Activated CD4-positive, alpha-beta T cell treated with anti-CD3 and anti-CD28 coated beads for 24 hours (primary cell): Measurements from ENCODE around the gene KCNK2.

Source experiments
- DNase-seq, 2 donors: peaks; one replicate each; pipeline ENCODE4 v3.0.0-alpha.2; 2020; ENCODE audit warnings: low read depth in 2 of 2

KCNK2 gene, protein sequence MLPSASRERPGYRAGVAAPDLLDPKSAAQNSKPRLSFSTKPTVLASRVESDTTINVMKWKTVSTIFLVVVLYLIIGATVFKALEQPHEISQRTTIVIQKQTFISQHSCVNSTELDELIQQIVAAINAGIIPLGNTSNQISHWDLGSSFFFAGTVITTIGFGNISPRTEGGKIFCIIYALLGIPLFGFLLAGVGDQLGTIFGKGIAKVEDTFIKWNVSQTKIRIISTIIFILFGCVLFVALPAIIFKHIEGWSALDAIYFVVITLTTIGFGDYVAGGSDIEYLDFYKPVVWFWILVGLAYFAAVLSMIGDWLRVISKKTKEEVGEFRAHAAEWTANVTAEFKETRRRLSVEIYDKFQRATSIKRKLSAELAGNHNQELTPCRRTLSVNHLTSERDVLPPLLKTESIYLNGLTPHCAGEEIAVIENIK

DNA sequence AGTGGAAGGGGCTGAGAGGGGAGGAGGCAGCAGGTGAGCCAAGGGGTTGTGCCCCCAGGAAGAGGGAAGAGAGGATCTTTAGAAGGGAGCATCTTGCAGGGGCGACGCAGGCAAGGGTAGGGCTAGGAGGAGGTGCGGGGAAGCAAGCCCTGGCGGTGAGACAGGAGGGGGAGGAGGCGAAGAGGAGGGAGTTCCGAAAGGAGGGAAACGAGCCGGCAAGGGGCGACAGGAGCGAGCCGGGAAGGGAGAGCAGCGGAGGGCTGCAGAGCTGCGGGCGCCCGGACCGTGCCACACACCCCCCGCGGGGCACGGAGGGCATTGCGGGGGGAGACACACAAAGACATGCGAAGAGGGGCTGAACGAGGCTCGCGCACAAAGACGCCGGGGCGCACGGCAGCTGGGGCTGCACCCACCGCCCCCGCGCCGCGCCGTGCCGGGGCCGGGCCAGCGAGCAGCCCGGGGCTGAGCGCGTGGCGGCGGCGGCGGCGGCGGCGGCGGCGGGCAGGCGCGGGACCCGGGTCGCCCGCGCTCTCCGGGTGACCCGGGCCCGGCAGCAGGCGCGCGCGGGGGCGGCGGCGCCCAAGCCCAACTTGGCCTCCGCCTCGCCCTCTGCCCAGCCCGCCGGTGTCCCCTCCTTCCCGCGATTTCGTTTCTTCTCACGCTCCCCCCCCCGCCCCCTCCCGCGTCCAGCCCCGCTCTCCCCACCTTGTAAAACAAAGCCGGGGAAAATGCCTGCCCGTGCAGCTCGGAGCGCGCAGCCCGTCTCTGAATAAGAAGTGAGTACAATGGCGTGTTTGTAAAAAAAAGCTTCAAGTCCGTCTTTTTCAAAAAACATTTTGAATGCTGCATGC lies at the start of gene KCNK2:
Gene KCNK2, plus strand, starts transcription at position 206 of the 851 bp plus-strand sequence. CDS start 649 bp downstream, outside the sequence.
- DNase-seq = no peak

DNA sequence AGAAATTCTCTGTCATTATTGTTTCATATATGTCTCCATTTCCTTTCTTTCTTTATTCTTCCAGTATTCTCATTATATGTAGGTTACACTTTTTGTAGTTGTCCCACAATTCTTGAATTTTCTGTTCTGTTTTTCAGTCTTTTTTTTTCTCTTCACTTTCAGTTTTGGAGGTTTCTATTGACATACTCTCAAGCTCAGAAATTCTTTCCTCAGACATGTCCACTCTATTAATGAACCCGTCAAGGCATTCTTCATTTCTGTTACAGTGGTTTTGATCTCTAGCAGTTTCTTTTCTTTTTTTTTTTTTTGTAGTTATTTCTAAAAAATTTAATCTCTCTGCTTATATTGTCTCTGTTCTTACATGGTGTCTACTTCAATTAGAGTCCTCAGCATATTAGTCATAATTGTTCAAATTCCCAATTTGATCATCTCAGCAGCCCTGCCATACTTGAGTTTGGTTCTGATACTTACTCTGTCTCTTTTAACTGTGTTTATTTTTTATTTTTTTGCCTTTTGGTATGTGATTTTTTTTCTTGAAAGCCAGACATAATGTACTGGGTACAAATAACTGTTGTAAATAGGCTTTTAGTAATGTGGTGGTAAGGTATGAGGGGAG lies 49.5 kb upstream of the KCNK2 start:
- no peak for DNase-seq

DNA sequence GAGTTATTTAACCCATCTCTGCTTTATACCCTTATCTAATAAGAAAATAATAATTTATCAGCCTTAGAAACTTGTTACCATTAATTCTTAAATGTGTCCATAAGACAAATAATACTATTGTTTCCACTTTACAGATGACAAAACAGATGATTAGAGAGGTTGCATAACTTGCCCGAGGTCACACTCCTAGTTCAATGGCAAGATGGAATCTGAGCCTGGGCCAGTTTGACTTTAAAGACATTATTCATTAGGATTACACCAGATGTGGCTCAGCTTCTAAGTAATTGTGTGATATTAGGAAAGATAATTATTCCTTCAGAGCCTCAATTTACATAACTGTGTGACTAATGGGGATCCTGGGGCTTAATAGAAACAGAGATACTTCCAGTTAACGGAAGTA lies 42.3 kb upstream of the KCNK2 start:
- no peak for DNase-seq

GRCh38 chr1:215043401-215043800 lies 39.1 kb upstream of the KCNK2 start:
- no peak for DNase-seq

DNA sequence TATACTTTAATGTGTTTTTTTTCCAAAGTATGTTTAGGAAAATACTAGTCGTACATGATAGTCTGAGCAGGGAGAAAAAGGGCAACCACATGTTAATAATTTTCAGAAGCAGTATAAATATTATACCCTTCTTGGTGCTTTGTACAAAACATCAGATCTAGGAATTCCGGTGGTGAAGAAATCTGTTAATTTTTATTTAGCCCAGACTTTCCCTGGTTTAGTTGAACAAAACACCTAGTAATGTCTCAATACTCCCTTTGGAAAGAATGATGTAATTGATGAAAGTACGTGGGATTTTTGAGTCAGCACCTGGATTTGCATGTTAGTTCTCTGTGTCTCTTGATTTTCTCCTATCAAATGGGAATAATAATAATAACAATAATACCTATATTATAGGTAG lies 38.4 kb upstream of the KCNK2 start:
- no peak for DNase-seq

DNA sequence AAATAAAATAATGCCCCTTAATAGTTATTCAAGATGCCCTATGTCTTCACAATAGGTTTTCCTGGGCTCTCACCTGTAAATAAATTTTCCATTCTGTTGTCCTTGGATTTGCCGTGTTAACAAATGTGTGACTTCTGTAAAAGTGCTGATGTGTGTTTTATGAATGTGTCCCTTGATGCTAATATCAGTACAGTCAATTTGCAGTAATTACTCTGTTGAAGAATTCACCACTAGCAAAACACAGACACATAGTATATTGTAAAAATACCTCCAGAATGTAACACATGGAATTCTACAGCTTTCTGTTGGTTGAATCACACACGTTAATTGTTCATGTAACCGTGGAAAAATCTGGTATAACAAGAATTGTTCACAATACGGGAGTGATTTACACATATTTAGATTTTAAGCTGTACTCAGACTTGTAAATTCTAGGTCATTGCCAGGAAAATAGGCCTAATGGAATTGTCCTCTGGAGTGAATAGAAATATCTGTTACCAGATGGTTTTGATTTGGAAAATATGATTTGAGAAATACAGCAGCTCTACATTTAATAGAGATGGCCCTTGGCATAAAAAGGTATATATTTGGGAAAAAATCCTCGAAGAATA lies 36.7 kb upstream of the KCNK2 start:
- no peak for DNase-seq

- no peak for DNase-seq
Observed at GRCh38 chr1:215052256-215053015, 30.1 kb upstream of the KCNK2 start.

DNA sequence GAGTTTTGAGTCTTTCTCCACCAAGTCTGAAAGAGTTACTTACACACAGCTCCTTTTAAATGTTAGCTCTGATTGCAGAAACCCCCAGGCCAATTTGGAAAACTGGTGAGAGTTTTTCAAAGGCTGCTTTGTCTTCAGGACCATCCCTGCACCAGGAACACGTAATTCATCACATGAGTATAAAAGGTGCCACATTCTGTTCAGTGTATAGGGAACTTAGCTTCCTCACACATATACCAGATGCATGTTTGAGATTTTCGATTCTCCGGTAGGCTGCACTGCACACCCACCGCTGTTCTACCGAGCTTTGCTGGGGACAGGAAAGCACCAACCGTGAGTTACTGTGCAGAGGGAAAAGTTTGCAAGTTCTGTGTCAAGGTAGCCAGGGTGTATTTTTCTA lies 28.3 kb upstream of the KCNK2 start:
- no peak for DNase-seq

GRCh38 chr1:215055281-215055935 lies 27.1 kb upstream of the KCNK2 start:
- no peak for DNase-seq

- DNase-seq = no peak
Observed at GRCh38 chr1:215056584-215056983, 26.0 kb upstream of the KCNK2 start.

- DNase-seq = no peak
Observed at GRCh38 chr1:215059947-215060346, 22.6 kb upstream of the KCNK2 start.

DNA sequence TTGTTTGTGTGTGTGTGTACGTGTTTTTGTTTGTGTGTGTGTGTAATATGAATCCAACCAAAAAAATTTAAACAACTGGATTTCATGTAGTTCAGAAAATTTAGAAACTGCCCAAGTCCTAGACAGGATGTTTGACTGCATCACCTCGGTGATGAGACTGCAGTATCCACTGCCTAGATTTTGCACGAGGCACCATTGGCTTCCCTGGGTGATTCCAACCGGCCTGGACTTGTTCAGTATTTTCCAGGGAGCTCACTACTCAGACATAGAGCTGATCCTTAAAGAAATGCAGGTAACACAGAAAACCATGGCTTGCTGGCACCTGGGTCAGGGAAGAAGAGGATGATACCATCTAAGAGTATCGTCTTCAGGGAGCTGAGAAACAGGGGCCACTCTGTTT lies 18.2 kb upstream of the KCNK2 start:
- DNase-seq = no peak

GRCh38 chr1:215071078-215071477 lies 11.5 kb upstream of the KCNK2 start:
- DNase-seq = no peak

DNA sequence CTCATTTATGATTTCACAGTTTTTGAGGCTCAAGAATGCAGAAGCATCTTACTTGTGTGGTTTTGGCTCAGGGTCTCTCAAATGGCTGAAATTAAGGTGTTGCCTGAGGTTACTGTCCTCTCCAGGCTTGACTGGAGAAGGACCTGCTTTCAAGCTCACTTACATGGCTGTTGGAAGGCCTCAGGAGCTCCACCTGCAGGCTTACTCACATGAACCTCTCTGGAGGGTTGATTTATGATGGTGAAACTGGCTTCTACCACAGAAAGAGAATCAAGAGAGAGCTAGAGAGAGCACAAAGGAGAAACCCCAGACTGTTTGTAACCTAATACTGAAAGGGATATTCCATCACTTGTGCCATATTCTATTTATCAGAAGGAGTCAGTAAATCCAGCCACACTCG lies 6.2 kb upstream of the KCNK2 start:
- no peak for DNase-seq

DNA sequence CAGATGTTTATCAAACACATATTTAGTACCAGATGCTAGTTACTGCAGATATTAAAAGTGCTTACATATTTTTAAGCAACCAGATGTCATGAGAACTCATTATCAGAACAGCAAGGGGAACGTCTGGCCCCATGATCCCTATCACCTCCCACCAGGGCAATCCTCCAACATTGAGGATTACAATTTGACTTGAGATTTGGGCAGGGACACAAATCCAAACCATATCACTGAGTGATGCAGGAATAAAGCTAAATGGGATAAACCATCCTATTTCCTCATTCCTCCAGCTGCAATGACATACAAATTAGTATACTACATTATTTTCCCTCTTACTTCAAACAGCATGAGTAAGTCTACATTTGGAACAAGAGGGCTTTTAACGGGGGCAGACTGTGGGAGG lies 3.1 kb upstream of the KCNK2 start:
- DNase-seq = no peak

DNA sequence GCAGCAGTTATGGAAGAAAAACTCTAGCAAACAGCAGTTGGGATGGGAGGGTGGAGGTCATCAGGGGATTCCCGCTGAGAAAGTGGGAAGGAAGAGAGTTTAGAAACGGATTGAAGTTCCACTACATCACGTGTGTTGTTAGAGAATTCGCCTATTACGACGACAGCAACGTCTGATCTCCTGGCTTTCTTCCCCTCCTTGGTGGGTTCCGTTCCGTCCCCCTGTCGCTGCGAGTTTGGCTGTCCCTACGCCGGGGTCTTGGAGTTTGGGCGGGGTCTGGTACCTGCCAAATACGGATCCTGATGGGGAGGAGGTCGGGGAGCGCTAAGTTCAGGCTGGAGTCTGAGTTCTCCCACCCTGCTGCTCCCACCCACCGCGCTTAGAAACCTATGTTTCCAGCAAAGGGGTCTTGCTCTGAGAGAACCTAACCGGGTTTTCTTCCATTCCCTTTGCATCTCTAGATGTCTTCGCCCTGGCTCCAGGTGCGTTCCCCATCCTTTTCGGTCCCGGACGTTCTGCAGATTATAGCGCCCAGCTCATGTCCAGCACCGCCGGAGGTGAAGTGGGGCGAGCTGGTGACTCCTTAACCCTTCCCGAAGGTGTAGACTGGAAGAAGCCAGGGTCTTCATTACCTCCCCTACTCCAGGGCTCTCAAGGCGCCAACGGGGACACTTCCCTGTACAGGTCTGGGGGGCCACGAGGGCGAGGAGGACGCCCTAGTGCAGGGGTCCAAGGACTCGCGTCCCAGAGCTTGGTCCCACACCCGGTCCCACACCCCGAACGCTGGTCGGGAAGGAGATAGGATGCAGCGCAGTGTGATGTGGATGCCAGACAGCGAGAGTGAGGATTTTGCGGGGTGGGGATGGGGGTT lies 641 bp upstream of the KCNK2 start:
- DNase-seq = no peak

DNA sequence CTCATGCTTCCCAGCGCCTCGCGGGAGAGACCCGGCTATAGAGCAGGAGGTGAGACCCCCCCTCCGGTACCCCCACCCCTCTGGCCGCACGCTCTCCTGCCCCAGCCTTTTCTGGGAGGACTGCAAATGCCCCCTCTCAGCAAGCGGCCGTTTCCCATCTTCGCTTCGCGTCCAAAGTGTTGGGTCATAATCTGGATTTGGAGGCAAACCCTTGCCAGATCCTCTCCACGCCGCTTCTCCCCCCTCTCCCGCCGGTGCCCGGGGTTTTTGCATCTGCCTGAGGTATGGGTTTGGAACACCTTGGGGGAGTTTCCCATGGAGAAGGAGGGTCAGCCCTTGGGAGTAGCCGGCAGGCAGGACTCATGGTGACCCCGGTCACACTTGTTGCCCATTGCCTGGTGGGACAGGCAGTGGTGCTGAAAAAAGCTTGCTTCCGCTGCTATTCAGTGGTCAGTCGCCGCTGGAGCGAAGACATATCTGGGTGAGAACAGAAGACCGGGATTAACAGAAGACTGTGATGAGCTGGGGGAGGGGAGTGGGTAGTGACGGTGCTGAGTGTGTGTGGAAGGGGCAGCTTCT lies 935 bp downstream of the KCNK2 start:
- DNase-seq = no peak

- no peak for DNase-seq
Observed at GRCh38 chr1:215084621-215085020, 2.1 kb downstream of the KCNK2 start.

GRCh38 chr1:215087603-215088002 lies 5.1 kb downstream of the KCNK2 start:
- DNase-seq = no peak
